ENCODE measurements around the gene RASSF10. TPM values are rescaled to one million over a fixed set of nuclear protein-coding genes. Genes with fewer than 3 reads are reported as not detected.

The RASSF10 gene
- total RNA-seq, 1 donor from 2014 or later, result not detected

- TF ChIP-seq, protein P1, sequence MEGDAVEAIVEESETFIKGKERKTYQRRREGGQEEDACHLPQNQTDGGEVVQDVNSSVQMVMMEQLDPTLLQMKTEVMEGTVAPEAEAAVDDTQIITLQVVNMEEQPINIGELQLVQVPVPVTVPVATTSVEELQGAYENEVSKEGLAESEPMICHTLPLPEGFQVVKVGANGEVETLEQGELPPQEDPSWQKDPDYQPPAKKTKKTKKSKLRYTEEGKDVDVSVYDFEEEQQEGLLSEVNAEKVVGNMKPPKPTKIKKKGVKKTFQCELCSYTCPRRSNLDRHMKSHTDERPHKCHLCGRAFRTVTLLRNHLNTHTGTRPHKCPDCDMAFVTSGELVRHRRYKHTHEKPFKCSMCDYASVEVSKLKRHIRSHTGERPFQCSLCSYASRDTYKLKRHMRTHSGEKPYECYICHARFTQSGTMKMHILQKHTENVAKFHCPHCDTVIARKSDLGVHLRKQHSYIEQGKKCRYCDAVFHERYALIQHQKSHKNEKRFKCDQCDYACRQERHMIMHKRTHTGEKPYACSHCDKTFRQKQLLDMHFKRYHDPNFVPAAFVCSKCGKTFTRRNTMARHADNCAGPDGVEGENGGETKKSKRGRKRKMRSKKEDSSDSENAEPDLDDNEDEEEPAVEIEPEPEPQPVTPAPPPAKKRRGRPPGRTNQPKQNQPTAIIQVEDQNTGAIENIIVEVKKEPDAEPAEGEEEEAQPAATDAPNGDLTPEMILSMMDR (IDR thresholded peaks at IDR 0.05; ENCODE audit: partially characterized antibody, unreplicated experiment), result peak; percentile 95
- no peaks in the 10 kb centered on the region for H3K27me3 Mint-ChIP-seq (ENCODE audit: unreplicated experiment)
- H3K9me3 Mint-ChIP-seq (ENCODE audit: unreplicated experiment), result no peaks in the 10 kb centered on the region
- H3K36me3 Mint-ChIP-seq (ENCODE audit: unreplicated experiment), result no peaks in the 10 kb centered on the region
- no peaks in the 10 kb centered on the region for H3K4me1 Mint-ChIP-seq (ENCODE audit: low read depth, unreplicated experiment)
- peak; percentile 86 for DNase-seq
- H3K4me3 Mint-ChIP-seq (ENCODE audit: unreplicated experiment), result no peak overlapping the region
- no peak overlapping the region for H3K27ac Mint-ChIP-seq (ENCODE audit: unreplicated experiment)
Observed at GRCh38 chr11:12963792-12964536, 45.2 kb upstream of the RASSF10 start.

- H3K4me1 Mint-ChIP-seq (ENCODE audit: low read depth, unreplicated experiment), result no peaks in the 10 kb centered on the region
- no peaks in the 10 kb centered on the region for H3K9me3 Mint-ChIP-seq (ENCODE audit: unreplicated experiment)
- H3K36me3 Mint-ChIP-seq (ENCODE audit: unreplicated experiment), result no peaks in the 10 kb centered on the region
- H3K4me3 Mint-ChIP-seq (ENCODE audit: unreplicated experiment), result no peak overlapping the region
- DNase-seq, result no peak
- TF ChIP-seq, protein P1 (IDR thresholded peaks at IDR 0.05; ENCODE audit: partially characterized antibody, unreplicated experiment), result no peak
- H3K27me3 Mint-ChIP-seq (ENCODE audit: unreplicated experiment), result no peaks in the 10 kb centered on the region
- H3K27ac Mint-ChIP-seq (ENCODE audit: unreplicated experiment), result no peak overlapping the region
Observed at GRCh38 chr11:12964650-12965049, 44.5 kb upstream of the RASSF10 start.

DNA sequence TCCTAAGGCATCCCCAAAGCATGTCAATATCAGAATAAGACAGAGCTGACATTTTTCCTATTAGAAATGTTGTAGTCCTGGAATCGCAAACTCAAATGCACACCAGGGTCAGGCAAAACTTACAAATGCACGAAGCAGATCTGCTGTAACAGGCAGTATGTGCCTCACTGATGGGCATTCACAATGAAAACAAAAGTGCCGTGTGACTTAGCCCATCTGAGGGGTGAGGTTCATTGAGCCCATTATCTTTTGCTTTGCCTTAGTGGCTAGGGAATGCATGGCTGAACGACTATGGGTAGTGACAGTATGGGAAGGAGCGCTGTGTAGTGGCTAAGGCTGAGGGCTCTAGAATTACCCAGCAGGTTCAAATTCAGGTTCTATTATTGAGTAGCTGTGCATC is 43.1 kb upstream of the RASSF10 start:
- H3K9me3 Mint-ChIP-seq (ENCODE audit: unreplicated experiment), result no peaks in the 10 kb centered on the region
- DNase-seq, result no peak
- H3K36me3 Mint-ChIP-seq (ENCODE audit: unreplicated experiment), result no peaks in the 10 kb centered on the region
- H3K27me3 Mint-ChIP-seq (ENCODE audit: unreplicated experiment), result peaks cover 1% of the 10 kb centered on the region
- H3K27ac Mint-ChIP-seq (ENCODE audit: unreplicated experiment), result no peak overlapping the region
- no peaks in the 10 kb centered on the region for H3K4me1 Mint-ChIP-seq (ENCODE audit: low read depth, unreplicated experiment)
- H3K4me3 Mint-ChIP-seq (ENCODE audit: unreplicated experiment), result no peak overlapping the region
- TF ChIP-seq, protein P1 (IDR thresholded peaks at IDR 0.05; ENCODE audit: partially characterized antibody, unreplicated experiment), result no peak

DNA sequence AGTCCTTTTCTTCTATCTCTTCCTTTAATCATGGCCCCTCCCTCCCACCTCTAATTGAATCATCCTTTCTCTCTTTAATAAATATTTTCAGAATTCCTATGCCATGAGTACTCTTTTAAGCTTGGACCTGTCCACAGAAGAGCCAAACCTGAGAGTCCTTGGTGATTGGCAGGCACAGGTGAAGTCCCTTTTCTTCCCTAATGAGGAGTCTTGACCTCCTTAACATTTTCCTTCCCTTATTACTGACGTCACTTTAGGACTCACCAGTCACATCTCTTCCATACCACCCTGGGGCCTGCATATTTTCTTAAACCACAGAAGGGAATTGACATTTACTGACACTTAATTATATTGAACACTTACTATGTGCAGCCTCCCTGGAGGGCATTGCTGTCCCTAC is 41.0 kb upstream of the RASSF10 start:
- Mint-ChIP-seq H3K27me3 (ENCODE audit: unreplicated experiment) (peaks cover 2% of the 10 kb centered on the region), H3K36me3 (ENCODE audit: unreplicated experiment) (no peaks in the 10 kb centered on the region), H3K4me1 (ENCODE audit: low read depth, unreplicated experiment) (no peaks in the 10 kb centered on the region), H3K9me3 (ENCODE audit: unreplicated experiment) (no peaks in the 10 kb centered on the region), H3K27ac (ENCODE audit: unreplicated experiment) (no peak overlapping the region), H3K4me3 (ENCODE audit: unreplicated experiment) (no peak overlapping the region)
- TF ChIP-seq, protein P1 (IDR thresholded peaks at IDR 0.05; ENCODE audit: partially characterized antibody, unreplicated experiment), result no peak
- DNase-seq, result no peak

DNA sequence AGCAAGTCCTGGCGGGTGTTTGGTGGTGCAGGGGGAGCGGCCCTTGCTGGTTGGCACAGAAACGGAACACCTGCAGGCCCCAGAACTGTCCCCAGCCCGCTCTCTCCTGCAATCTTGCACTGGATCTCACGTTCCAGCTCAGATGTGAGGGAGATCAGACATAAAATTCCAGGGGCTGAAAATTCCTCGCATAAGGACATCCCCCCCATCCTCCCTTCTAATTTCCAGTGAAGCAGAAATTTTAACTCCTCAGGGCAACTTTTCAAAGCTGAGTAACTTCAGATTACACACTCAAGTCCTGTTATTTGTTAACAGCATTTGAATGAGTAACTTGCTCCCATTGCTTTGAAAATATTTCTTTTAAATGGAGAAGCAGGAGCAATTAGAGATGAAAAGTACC is 40.3 kb upstream of the RASSF10 start:
- H3K9me3 Mint-ChIP-seq (ENCODE audit: unreplicated experiment), result no peaks in the 10 kb centered on the region

More for the DNA sequence above, 40.3 kb upstream of the RASSF10 start:
- Mint-ChIP-seq H3K4me1 (ENCODE audit: low read depth, unreplicated experiment) (no peaks in the 10 kb centered on the region), H3K4me3 (ENCODE audit: unreplicated experiment) (no peak overlapping the region), H3K27me3 (ENCODE audit: unreplicated experiment) (peaks cover 2% of the 10 kb centered on the region), H3K36me3 (ENCODE audit: unreplicated experiment) (no peaks in the 10 kb centered on the region), H3K27ac (ENCODE audit: unreplicated experiment) (no peak overlapping the region)
- TF ChIP-seq, protein P1 (IDR thresholded peaks at IDR 0.05; ENCODE audit: partially characterized antibody, unreplicated experiment), result no peak
- DNase-seq, result no peak

All from glutamatergic neuron (in vitro differentiated cells).